Esophagus squamous epithelium (tissue), 4 donors: ENCODE data around the gene C19orf85.

Experiments
- CTCF ChIP-seq, 6 experiments: fragments of 450-650 bp in 4 of 6; fragments of 200-600 bp in 2 of 6; sonication (generic) in 2 of 6; IDR thresholded peaks; one replicate each; pipeline ENCODE4 v1.5.1; 2016 to 2019; ENCODE audit warnings: antibody characterized with exemption in 6 of 6, mild to moderate bottlenecking in 4 of 6, moderate library complexity in 4 of 6
- POLR2A ChIP-seq, 4 donors: fragments of 450-650 bp; IDR thresholded peaks; one replicate each; pipeline ENCODE4 v1.6.1; 2017; ENCODE audit warnings: antibody characterized with exemption in 4 of 4, mild to moderate bottlenecking in 4 of 4, moderate library complexity in 3 of 4

GRCh38 chr19:55454787-55455243, 9.7 kb downstream of the C19orf85 start:
- TF ChIP-seq CTCF (IDR thresholded peaks at IDR 0.05) (peak; percentile 24 to 67 (median 42)), POLR2A (IDR thresholded peaks at IDR 0.05) (no peak)
